Measurements from ENCODE around the gene RAB11FIP4.
A peak's percentile ranks its signal among the peaks of the same experiment; 100 is the strongest.

Gene RAB11FIP4

DNA sequence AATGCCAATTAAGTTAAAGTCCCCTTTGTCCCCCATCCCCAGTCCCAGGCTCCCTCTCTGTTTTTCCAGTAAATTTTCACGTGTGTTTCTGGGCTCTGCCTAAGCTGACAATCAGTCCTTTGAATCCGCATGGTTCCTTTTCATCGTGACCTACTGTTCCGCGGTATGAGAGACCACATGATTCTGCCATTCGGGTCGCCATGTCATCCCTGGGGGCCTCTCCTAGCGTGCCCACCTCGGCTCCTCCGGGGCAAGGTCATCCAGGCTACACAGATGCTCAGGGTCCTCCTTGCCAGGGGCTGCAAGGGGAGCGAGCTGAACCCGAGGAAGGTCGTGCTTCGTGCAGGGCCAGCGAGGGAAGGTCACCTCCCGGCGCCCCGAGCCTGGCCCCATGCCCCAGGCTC, 157.6 kb downstream of the RAB11FIP4 start:
- no peak for DNase-seq (ENCODE audit: low read depth)
- TF ChIP-seq, protein P1, sequence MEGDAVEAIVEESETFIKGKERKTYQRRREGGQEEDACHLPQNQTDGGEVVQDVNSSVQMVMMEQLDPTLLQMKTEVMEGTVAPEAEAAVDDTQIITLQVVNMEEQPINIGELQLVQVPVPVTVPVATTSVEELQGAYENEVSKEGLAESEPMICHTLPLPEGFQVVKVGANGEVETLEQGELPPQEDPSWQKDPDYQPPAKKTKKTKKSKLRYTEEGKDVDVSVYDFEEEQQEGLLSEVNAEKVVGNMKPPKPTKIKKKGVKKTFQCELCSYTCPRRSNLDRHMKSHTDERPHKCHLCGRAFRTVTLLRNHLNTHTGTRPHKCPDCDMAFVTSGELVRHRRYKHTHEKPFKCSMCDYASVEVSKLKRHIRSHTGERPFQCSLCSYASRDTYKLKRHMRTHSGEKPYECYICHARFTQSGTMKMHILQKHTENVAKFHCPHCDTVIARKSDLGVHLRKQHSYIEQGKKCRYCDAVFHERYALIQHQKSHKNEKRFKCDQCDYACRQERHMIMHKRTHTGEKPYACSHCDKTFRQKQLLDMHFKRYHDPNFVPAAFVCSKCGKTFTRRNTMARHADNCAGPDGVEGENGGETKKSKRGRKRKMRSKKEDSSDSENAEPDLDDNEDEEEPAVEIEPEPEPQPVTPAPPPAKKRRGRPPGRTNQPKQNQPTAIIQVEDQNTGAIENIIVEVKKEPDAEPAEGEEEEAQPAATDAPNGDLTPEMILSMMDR (IDR thresholded peaks at IDR 0.05; ENCODE audit: low read depth, low read length): no peak
- TF ChIP-seq, protein P2, sequence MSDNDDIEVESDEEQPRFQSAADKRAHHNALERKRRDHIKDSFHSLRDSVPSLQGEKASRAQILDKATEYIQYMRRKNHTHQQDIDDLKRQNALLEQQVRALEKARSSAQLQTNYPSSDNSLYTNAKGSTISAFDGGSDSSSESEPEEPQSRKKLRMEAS (IDR thresholded peaks at IDR 0.05; ENCODE audit: low read depth, low read length): peak; percentile 76
- peak; percentile 72 for TF ChIP-seq MYC (IDR thresholded peaks at IDR 0.05; ENCODE audit: low read depth, low read length)
- H3K4me3 ChIP-seq (ENCODE audit: low read depth, low read length): peak overlapping the region; percentile 92

DNA sequence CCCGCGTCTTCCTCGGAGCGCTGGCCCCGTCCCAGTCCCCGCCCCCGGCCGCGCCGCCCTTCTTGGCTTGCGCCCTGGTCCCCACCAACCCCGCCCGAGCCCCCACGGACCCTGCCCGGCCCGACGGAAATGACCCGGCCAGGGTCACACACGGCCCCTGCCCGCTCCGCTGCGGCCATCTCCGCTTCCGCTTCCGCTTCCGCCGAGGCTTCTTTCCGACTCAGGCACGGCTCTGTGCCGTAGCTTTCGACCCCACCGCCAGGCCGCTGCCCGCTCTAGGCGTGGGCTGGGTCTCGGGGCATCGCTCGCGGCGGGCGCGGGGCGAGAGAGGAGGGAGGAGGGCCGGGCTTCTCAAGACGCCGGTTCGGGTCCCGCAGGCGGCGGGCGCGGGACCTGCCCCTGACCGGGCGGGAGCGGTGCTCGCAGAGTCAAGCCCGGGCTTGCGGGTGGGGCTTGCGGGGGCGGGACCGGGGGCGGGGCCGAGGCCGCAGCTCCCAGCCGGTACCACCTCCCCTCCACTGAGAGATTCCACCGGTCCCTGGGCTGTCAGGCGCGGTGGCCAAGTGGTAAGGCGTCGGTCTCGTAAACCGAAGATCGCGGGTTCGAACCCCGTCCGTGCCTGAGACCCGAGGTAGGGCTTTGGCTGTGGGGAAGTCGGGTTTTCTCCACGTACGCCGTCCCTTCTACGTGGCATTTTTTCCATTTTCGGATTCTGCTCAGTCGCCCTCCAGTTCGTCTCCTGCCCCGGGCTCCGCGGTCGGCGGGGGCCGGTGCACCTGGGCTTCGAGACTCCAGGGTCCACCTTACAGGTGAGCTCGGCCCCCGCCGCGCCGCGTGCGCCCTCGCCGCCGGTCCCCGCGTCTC, 158.3 kb downstream of the RAB11FIP4 start:
- H3K4me3 ChIP-seq (ENCODE audit: low read depth, low read length): peak overlapping the region; percentile 92
- peak; percentile 96 for DNase-seq (ENCODE audit: low read depth)
- peak; percentile 70; the same call in 1 of the 2 replicates for TF ChIP-seq MYC (IDR thresholded peaks at IDR 0.05; ENCODE audit: low read depth, low read length)
- TF ChIP-seq, protein P2 (IDR thresholded peaks at IDR 0.05; ENCODE audit: low read depth, low read length): no peak; the same call in 1 of the 2 replicates
- TF ChIP-seq, protein P1 (IDR thresholded peaks at IDR 0.05; ENCODE audit: low read depth, low read length): no peak
- TF ChIP-seq POLR2A (IDR thresholded peaks at IDR 0.05; ENCODE audit: extremely low read depth, insufficient read length): peak; percentile 55

DNA sequence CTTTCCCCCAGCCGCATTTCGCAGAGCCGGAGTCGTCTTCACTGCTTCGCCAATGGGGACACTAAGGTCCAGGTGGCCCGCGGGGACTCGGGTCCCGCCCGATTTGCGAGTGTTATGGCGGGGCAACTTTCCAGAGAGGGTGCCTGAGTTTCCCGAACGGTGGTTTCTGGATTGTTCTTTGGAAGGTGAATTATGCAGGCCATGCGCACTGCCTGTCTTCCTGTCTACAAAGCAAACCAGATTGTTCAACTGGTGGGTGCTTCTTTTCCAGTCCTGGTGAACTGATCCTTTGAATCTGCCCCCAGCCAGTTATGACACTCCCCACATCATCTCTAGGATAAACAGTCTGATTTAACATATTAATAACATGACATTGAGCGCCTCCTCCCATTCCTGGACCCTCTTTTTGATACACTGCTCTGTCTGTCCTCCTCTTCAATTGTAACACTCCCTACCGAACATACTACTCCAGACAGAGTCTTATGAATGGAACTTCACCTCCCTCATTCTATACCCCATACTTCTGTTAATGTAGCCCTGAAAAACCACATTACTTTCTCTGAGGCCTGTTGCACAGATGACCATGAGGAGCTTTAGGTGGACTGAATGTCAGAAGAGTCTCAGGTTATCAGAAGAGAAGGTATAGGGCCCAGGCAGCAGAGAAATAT, 159.0 kb downstream of the RAB11FIP4 start:
- TF ChIP-seq POLR2A (IDR thresholded peaks at IDR 0.05; ENCODE audit: extremely low read depth, insufficient read length) (no peak), MYC (IDR thresholded peaks at IDR 0.05; ENCODE audit: low read depth, low read length) (no peak)
- TF ChIP-seq, protein P2 (IDR thresholded peaks at IDR 0.05; ENCODE audit: low read depth, low read length): no peak
- TF ChIP-seq, protein P1 (IDR thresholded peaks at IDR 0.05; ENCODE audit: low read depth, low read length): no peak
- H3K4me3 ChIP-seq (ENCODE audit: low read depth, low read length): peak overlapping the region; percentile 45
- DNase-seq (ENCODE audit: low read depth): no peak

DNA sequence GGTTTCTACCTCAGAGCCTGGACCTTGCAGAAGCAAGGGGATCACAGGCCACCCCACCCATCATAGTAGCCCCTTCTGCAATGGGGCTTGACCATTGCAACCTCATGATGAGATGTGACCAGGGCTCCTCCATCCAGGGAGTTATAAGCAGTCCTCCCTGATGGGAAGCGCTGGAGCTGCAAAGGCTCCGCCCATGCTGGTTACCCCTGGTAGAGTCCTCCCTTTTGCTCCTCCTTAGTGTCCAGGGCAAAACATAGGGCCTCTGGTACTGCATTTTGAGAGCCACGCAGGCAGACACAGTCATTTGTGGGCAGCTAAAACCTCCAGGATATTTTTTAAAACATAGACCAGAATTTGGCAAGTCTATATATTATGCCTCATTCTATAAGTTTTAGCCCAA, 161.1 kb downstream of the RAB11FIP4 start:
- TF ChIP-seq POLR2A (IDR thresholded peaks at IDR 0.05; ENCODE audit: extremely low read depth, insufficient read length): no peak
- TF ChIP-seq, protein P2 (IDR thresholded peaks at IDR 0.05; ENCODE audit: low read depth, low read length): no peak
- no peak for TF ChIP-seq MYC (IDR thresholded peaks at IDR 0.05; ENCODE audit: low read depth, low read length)
- TF ChIP-seq, protein P1 (IDR thresholded peaks at IDR 0.05; ENCODE audit: low read depth, low read length): no peak
- no peak for DNase-seq (ENCODE audit: low read depth)
- no peak overlapping the region for H3K4me3 ChIP-seq (ENCODE audit: low read depth, low read length)

DNA sequence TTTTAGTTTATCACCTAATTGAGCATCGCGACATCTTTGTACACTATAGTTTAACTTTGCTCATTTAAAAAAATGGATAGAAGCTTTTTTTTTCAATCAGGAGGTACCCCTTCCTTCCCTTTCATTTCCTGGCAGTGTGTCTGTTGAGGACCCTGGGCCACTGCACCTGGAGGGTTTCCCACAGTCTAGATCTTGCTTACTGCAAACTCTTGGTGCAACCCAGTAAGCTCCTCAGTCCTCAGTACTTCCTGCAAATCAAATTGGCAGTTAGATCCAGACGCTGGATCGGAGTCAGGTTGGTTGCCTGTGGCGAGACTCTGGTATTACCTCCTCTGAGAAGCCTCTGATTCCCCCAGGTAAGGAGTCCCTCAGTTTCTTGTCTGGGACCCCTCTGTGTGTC, 162.0 kb downstream of the RAB11FIP4 start:
- TF ChIP-seq, protein P1 (IDR thresholded peaks at IDR 0.05; ENCODE audit: low read depth, low read length): no peak
- no peak for TF ChIP-seq POLR2A (IDR thresholded peaks at IDR 0.05; ENCODE audit: extremely low read depth, insufficient read length)
- TF ChIP-seq, protein P2 (IDR thresholded peaks at IDR 0.05; ENCODE audit: low read depth, low read length): no peak
- TF ChIP-seq MYC (IDR thresholded peaks at IDR 0.05; ENCODE audit: low read depth, low read length): no peak
- no peak for DNase-seq (ENCODE audit: low read depth)
- H3K4me3 ChIP-seq (ENCODE audit: low read depth, low read length): no peak overlapping the region

Measured in NB4 (cell line).